ENCODE data around the gene LYL1.

The LYL1 gene

GRCh38 chr19:13094106-13094504, 8.6 kb downstream of the LYL1 start:
- Histone ChIP-seq H3K4me3 (ENCODE audit: low read length) (peak overlapping the region; percentile 88; the same call in 1 of the 2 replicates), H3K4me2 (ENCODE audit: low read length) (peak overlapping the region; percentile 98), H3K79me2 (ENCODE audit: control insufficient read depth, low read length) (peaks cover 24% of the 10 kb centered on the region), H3K36me3 (ENCODE audit: control insufficient read depth, low read length) (peaks cover 6% of the 10 kb centered on the region), H3K27me3 (ENCODE audit: control insufficient read depth, low read length) (no peaks in the 10 kb centered on the region), H4K20me1 (ENCODE audit: control insufficient read depth, insufficient read depth, low read depth, low read length) (no peaks in the 10 kb centered on the region), H3F3A (ENCODE audit: control insufficient read depth, insufficient read depth) (peaks cover 22% of the 10 kb centered on the region), H3K27ac (ENCODE audit: low read depth, low read length) (peak overlapping the region; percentile 87), H3K9me3 (ENCODE audit: control insufficient read depth, insufficient read depth, low read length) (no peaks in the 10 kb centered on the region), H3K9me2 (replicated peaks; ENCODE audit: control insufficient read depth, low read length) (no peaks in the 10 kb centered on the region), H3K4me1 (ENCODE audit: control insufficient read depth, low read length) (peaks cover 56% of the 10 kb centered on the region)
- no peak for TF ChIP-seq EZH2phosphoT487 (IDR thresholded peaks at IDR 0.05; ENCODE audit: borderline replicate concordance, low read length)
- TF ChIP-seq, protein P1, sequence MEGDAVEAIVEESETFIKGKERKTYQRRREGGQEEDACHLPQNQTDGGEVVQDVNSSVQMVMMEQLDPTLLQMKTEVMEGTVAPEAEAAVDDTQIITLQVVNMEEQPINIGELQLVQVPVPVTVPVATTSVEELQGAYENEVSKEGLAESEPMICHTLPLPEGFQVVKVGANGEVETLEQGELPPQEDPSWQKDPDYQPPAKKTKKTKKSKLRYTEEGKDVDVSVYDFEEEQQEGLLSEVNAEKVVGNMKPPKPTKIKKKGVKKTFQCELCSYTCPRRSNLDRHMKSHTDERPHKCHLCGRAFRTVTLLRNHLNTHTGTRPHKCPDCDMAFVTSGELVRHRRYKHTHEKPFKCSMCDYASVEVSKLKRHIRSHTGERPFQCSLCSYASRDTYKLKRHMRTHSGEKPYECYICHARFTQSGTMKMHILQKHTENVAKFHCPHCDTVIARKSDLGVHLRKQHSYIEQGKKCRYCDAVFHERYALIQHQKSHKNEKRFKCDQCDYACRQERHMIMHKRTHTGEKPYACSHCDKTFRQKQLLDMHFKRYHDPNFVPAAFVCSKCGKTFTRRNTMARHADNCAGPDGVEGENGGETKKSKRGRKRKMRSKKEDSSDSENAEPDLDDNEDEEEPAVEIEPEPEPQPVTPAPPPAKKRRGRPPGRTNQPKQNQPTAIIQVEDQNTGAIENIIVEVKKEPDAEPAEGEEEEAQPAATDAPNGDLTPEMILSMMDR (IDR thresholded peaks at IDR 0.05; ENCODE audit: low read depth, low read length, poor library complexity, severe bottlenecking), result no peak

- no peaks in the 10 kb centered on the region for H3K9me3 ChIP-seq (ENCODE audit: control insufficient read depth, insufficient read depth, low read length)
- H3K79me2 ChIP-seq (ENCODE audit: control insufficient read depth, low read length), result peaks cover 19% of the 10 kb centered on the region
- peaks cover 50% of the 10 kb centered on the region for H3K4me1 ChIP-seq (ENCODE audit: control insufficient read depth, low read length)
- H3K27ac ChIP-seq (ENCODE audit: low read depth, low read length), result no peak overlapping the region
- H3K27me3 ChIP-seq (ENCODE audit: control insufficient read depth, low read length), result no peaks in the 10 kb centered on the region
- H3K36me3 ChIP-seq (ENCODE audit: control insufficient read depth, low read length), result peaks cover under 1% of the 10 kb centered on the region
- TF ChIP-seq, protein P1 (IDR thresholded peaks at IDR 0.05; ENCODE audit: low read depth, low read length, poor library complexity, severe bottlenecking), result peak; percentile 88
- TF ChIP-seq EZH2phosphoT487 (IDR thresholded peaks at IDR 0.05; ENCODE audit: borderline replicate concordance, low read length), result no peak
- peaks cover 22% of the 10 kb centered on the region for H3F3A ChIP-seq (ENCODE audit: control insufficient read depth, insufficient read depth)
- H3K4me3 ChIP-seq (ENCODE audit: low read length), result no peak overlapping the region
- peak overlapping the region; percentile 98 for H3K4me2 ChIP-seq (ENCODE audit: low read length)
- H4K20me1 ChIP-seq (ENCODE audit: control insufficient read depth, insufficient read depth, low read depth, low read length), result no peaks in the 10 kb centered on the region
- H3K9me2 ChIP-seq (replicated peaks; ENCODE audit: control insufficient read depth, low read length), result no peaks in the 10 kb centered on the region
Observed at GRCh38 chr19:13093407-13094105, 9.1 kb downstream of the LYL1 start.

DNA sequence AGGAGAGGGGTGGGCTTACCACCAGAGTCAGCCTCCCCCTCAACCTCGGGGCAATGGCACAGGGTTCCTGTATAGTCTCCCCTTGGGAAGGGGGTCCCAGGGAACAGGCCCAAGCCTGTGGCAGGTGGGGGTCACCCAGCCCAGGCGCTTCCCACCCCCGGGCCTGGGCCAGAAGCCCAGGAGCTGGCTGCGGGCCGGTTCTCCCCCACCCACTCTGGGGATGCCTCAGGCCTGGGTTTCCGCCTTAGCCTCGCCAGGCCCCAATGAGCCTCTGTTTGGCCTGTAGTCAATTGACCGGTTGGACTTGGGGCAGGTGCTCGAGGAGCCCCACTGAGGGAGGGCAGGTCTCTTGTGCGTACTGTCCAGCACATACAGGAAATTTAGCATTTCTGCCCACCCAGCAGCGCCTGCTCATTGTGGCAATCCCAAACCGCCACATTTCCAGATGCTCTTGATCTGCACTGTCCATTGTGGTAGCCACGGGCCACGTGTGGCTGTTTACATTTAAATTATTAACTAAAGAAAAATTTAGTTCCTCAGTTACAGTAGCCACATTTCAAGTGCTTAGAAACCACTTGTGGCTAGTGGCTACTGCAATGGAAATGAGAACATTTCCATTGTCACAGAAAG, 9.9 kb downstream of the LYL1 start:
- H3K4me2 ChIP-seq (ENCODE audit: low read length), result no peak overlapping the region
- H3K9me2 ChIP-seq (replicated peaks; ENCODE audit: control insufficient read depth, low read length), result no peaks in the 10 kb centered on the region
- peaks cover 13% of the 10 kb centered on the region for H3K79me2 ChIP-seq (ENCODE audit: control insufficient read depth, low read length)
- TF ChIP-seq, protein P1 (IDR thresholded peaks at IDR 0.05; ENCODE audit: low read depth, low read length, poor library complexity, severe bottlenecking), result no peak
- no peak for TF ChIP-seq EZH2phosphoT487 (IDR thresholded peaks at IDR 0.05; ENCODE audit: borderline replicate concordance, low read length)
- peaks cover 44% of the 10 kb centered on the region for H3K4me1 ChIP-seq (ENCODE audit: control insufficient read depth, low read length)
- peaks cover 22% of the 10 kb centered on the region for H3F3A ChIP-seq (ENCODE audit: control insufficient read depth, insufficient read depth)
- H3K36me3 ChIP-seq (ENCODE audit: control insufficient read depth, low read length), result no peaks in the 10 kb centered on the region
- H3K27me3 ChIP-seq (ENCODE audit: control insufficient read depth, low read length), result no peaks in the 10 kb centered on the region
- no peaks in the 10 kb centered on the region for H4K20me1 ChIP-seq (ENCODE audit: control insufficient read depth, insufficient read depth, low read depth, low read length)
- no peak overlapping the region for H3K4me3 ChIP-seq (ENCODE audit: low read length)
- H3K9me3 ChIP-seq (ENCODE audit: control insufficient read depth, insufficient read depth, low read length), result no peaks in the 10 kb centered on the region
- no peak overlapping the region for H3K27ac ChIP-seq (ENCODE audit: low read depth, low read length)

Measured in DOHH2 (cell line).